Choroid plexus epithelial cell (primary cell): ENCODE data around the gene ASTN1.

Experiments used
- DNase-seq: peaks from one replicate; pipeline ENCODE4 v3.0.0-alpha.2; 2010; ENCODE audit warnings: low read depth
- H3K4me3 ChIP-seq: 2 replicates; pipeline ENCODE4 v1.5.1; 2011; ENCODE audit warnings: low read depth, mild to moderate bottlenecking, control low read depth, low read length, moderate library complexity
- CTCF ChIP-seq: conservative IDR thresholded peaks from 2 replicates; pipeline ENCODE4 v1.5.1; 2011; ENCODE audit warnings: low read depth, mild to moderate bottlenecking, control low read depth, inconsistent platforms, low read length, moderate library complexity

Gene ASTN1

GRCh38 chr1:176879784-176880620 lies 284.5 kb downstream of the ASTN1 start:
- TF ChIP-seq CTCF = no peak
- no peak for DNase-seq
- H3K4me3 ChIP-seq = no peak overlapping the region

- H3K4me3 ChIP-seq = no peak overlapping the region
- no peak for DNase-seq
- TF ChIP-seq CTCF = no peak
These were observed 285.6 kb downstream of the ASTN1 start for GRCh38 chr1:176878750-176879536.

- H3K4me3 ChIP-seq = no peak overlapping the region
- TF ChIP-seq CTCF = no peak
- DNase-seq = no peak
These were observed 287.0 kb downstream of the ASTN1 start for GRCh38 chr1:176877557-176877956.

- no peak overlapping the region for H3K4me3 ChIP-seq
- TF ChIP-seq CTCF = no peak
- DNase-seq = no peak
These were observed 287.5 kb downstream of the ASTN1 start for GRCh38 chr1:176876966-176877515.

GRCh38 chr1:176869577-176869976 lies 294.9 kb downstream of the ASTN1 start:
- TF ChIP-seq CTCF = no peak
- no peak overlapping the region for H3K4me3 ChIP-seq
- DNase-seq = no peak

GRCh38 chr1:176866011-176866714 lies 298.3 kb downstream of the ASTN1 start:
- no peak overlapping the region for H3K4me3 ChIP-seq
- no peak for TF ChIP-seq CTCF
- no peak for DNase-seq
